Gastrocnemius medialis (tissue), 4 donors: ENCODE measurements around the gene XPO4.
A peak's percentile ranks its signal among the peaks of the same experiment; 100 is the strongest.

Experiments
- POLR2A ChIP-seq, 2 donors: fragments of 450-650 bp; IDR thresholded peaks; one replicate each; pipeline ENCODE4 v1.6.1; 2017; ENCODE audit warnings: antibody characterized with exemption in 2 of 2, mild to moderate bottlenecking in 2 of 2, moderate library complexity in 2 of 2
- TF ChIP-seq, protein P1 (sequence below), 5 experiments: fragments of 450-650 bp in 3 of 5; fragments of 200-600 bp in 2 of 5; sonication (generic) in 2 of 5; IDR thresholded peaks in 4 of 5; conservative IDR thresholded peaks in 1 of 5; 1 replicate in 4 of 5; 2 replicates in 1 of 5; pipeline ENCODE4 v1.5.1; 2016 to 2019; ENCODE audit warnings: antibody characterized with exemption in 5 of 5, mild to moderate bottlenecking in 3 of 5, moderate library complexity in 3 of 5

DNA sequence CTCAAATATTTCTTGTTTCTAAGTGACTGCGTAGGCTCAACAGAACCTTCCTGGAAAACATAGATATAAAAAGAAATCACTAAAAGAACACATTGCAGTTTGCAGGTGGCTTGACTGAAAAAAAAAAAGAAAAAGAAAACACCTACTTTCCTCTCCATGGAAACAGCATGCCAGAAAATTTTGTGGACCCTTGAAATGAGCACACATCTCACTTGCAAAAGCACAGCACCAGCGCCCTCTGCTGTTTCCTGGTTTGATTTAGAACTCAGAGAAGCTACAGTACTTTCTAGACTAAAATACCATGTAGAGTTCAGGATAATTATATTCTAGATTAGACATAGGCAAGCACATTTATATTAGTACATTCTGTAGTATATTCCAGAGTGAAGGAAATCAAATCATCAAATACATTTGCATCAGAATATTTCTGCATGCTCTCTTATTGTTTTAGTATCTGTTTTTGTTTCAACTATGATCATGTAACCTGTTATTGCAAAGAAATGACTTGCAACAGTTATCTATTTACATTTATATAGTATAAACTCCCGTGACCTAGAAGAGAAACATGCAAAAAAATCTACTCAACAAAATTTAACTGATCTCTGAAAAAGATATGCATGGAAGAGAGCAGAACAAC, 22.3 kb upstream of the XPO4 start:
- TF ChIP-seq, protein P1, sequence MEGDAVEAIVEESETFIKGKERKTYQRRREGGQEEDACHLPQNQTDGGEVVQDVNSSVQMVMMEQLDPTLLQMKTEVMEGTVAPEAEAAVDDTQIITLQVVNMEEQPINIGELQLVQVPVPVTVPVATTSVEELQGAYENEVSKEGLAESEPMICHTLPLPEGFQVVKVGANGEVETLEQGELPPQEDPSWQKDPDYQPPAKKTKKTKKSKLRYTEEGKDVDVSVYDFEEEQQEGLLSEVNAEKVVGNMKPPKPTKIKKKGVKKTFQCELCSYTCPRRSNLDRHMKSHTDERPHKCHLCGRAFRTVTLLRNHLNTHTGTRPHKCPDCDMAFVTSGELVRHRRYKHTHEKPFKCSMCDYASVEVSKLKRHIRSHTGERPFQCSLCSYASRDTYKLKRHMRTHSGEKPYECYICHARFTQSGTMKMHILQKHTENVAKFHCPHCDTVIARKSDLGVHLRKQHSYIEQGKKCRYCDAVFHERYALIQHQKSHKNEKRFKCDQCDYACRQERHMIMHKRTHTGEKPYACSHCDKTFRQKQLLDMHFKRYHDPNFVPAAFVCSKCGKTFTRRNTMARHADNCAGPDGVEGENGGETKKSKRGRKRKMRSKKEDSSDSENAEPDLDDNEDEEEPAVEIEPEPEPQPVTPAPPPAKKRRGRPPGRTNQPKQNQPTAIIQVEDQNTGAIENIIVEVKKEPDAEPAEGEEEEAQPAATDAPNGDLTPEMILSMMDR (IDR thresholded peaks at IDR 0.05 in 4 of 5, conservative IDR thresholded peaks at IDR 0.05 in 1 of 5) = peak; percentile 43 to 84 (median 64)
- no peak for TF ChIP-seq POLR2A (IDR thresholded peaks at IDR 0.05)
